OCI-M1 (cell line): ENCODE data around the gene CDV3.
"Not testable (repeated sequence)": the region's sequence is repeated elsewhere in the genome, so short reads cannot be mapped to it uniquely, and the experiment has no call there.

Experiments used
- DNase-seq: peaks from one replicate; lab custom pipeline; 2025; lab: John Stamatoyannopoulos, UW

Gene CDV3

DNA sequence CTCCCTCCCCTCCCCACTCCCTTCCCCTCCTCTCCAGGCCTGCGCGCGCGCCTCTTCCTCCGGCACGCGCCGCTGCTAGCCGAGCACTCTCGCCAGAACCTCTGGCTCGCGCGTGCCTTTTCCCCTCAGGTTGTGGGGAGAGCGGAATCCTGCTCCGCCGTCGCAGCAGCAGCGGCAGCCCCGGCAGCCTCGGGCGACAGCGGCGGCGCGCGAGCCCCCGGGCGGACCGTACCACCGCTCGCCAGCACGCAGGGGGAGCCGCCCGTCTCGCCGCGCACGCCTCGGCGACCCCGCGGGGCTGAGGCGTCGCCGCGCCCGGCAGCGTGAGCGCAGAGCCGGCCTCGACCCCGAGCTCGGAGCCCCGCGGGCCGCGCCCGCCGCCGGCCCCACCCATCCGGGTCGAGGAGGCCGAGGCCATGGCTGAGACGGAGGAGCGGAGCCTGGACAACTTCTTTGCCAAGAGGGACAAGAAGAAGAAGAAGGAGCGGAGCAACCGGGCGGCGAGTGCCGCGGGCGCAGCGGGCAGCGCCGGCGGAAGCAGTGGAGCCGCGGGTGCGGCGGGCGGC lies at the start of gene CDV3:
Gene CDV3, plus strand, starts transcription at position 58 of the 566 bp plus-strand sequence. Its CDS starts 359 bp downstream, at position 417.
- no peak for DNase-seq

- DNase-seq, result not testable (repeated sequence)
Observed at GRCh38 chr3:133523758-133524157, 49.7 kb upstream of the CDV3 start.

- DNase-seq, result no peak
Observed at GRCh38 chr3:133525435-133525834, 48.1 kb upstream of the CDV3 start.

GRCh38 chr3:133527081-133527715 lies 46.3 kb upstream of the CDV3 start:
- no peak for DNase-seq

- DNase-seq, result no peak
Observed at GRCh38 chr3:133529809-133530208, 43.7 kb upstream of the CDV3 start.

- no peak for DNase-seq
Observed at GRCh38 chr3:133531981-133532380, 41.5 kb upstream of the CDV3 start.

- no peak for DNase-seq
Observed at GRCh38 chr3:133532951-133533350, 40.5 kb upstream of the CDV3 start.

- no peak for DNase-seq
Observed at GRCh38 chr3:133535971-133536881, 37.3 kb upstream of the CDV3 start.

GRCh38 chr3:133537131-133537530 lies 36.4 kb upstream of the CDV3 start:
- DNase-seq, result not testable (repeated sequence)

DNA sequence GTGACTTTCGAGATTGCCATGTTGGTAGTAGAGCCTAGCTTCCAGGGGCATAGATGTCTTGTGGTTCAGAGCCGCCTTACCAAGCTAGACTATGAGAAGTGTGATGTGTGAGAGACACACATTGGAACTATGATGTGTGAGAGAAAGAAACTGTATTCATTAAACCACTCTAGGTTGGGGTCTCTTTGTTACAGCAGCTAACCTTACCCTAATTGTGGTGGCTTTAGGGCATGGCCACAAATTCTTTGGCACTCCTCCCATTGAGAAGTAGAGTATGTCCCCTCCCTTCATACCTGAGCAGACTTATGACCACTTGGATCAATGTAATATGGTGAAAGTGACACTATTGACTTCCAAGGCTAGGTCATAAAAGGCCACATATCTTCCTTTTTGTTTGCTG lies 35.3 kb upstream of the CDV3 start:
- no peak for DNase-seq

DNA sequence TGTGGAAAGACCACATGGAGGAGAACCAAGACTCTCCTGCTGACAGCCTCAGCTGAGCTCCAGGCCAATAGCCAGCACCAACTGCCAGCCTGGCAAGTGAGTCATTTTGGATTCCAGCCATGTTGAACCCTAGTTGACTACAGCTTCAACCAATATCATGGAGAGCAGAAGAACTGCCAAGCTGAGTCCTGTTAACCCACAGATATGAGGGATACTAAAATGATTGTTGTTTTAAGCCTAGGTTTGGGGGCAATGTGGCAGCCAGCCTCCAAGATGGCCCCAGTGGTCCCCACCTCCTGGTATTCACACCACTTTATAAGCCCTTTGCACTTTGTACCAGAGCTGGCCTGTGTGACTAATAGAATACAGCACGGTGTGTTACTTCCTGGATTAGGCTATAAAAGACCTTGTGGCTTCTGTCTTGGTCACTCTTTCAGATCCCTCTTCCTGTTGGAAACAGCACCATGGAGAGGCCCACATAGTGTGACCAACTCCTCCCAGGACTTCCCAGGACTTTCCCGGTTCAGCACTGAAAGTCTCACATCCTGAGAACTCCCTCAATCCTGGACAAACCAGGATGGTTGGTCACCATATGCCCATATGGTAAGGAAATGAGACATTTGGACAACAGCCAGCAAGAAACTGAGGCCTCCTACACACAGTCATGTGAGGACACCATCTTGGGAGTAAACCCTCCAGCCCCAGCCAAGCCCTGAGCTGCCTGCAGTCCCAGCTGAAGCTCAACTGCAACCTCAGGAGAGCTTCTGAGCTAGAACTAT lies 32.4 kb upstream of the CDV3 start:
- no peak for DNase-seq

GRCh38 chr3:133542871-133543270 lies 30.6 kb upstream of the CDV3 start:
- DNase-seq, result no peak

GRCh38 chr3:133544983-133545382 lies 28.5 kb upstream of the CDV3 start:
- DNase-seq, result not testable (repeated sequence)

GRCh38 chr3:133547432-133548041 lies 25.9 kb upstream of the CDV3 start:
- no peak for DNase-seq

- no peak for DNase-seq
Observed at GRCh38 chr3:133548090-133548489, 25.4 kb upstream of the CDV3 start.

DNA sequence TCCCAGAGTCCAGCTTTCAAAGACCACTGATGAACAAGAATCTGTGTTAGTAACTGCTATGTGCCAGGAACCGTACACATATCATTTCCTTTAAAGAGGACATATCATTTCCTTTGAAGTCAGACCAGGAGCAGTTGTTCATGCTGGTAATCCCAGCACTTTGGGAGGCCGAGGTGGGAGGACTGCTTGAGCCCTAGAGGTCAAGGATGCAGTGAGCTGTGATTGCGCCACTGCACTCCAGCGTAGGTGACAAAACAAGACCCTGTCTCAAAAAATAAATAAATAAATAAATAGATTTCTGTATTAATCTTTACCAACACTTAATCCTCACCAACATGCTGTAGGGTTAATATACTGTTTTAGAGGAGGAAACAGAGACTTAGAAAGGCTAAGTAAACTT lies 23.9 kb upstream of the CDV3 start:
- DNase-seq, result no peak

DNA sequence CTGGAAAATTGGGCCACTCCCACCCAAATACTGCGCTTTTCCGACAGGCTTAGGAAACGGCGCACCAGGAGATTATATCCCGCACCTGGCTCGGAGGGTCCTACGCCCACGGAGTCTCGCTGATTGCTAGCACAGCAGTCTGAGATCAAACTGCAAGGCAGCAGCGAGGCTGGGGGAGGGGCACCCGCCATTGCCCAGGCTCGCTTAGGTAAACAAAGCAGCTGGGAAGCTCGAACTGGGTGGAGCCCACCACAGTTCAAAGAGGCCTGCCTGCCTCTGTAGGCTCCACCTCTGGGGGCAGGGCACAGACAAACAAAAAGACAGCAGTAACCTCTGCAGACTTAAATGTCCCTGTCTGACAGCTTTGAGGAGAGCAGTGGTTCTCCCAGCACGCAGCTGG lies 21.9 kb upstream of the CDV3 start:
- DNase-seq, result not testable (repeated sequence)

DNA sequence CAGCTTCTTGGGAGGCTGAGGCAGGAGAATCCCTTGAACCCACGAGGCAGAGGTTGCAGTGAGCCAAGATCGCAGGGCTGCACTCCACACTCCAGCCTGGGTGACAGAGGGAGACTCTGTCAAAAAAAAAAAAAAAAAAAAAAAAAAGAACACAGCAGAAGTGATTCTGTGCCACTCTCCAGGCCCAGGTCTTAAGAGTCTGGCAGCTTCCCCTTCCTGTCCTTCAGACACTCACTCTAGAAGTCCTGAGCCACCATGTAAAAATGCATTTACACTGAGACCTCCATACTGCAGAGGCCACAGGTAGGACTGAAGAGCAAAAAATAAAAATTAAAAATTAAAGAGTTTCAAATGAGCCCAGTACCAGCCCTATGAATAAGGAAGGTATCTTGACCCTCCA lies 11.8 kb upstream of the CDV3 start:
- DNase-seq, result no peak

DNA sequence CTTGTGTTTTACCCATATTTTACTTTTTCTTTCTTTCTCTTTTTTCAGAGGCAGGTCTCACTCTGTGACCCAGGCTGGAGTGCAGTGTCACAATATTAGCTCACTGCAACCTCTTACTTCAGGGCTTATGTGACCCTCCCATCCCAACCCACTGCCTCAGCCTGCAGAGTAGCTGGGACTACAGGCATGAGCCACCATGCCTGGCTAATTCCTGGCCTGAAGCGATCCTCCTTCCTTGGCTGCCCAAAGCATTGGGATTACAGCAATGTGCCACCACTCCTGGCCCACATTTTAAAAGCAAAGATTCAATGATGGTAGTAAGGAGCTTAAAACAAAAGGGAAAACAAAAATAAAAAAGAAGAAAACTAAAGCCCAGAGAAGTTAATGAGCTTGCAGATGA lies 11.1 kb upstream of the CDV3 start:
- DNase-seq, result no peak

GRCh38 chr3:133563186-133563591 lies 10.3 kb upstream of the CDV3 start:
- DNase-seq, result no peak

GRCh38 chr3:133563816-133564215 lies 9.7 kb upstream of the CDV3 start:
- DNase-seq, result no peak
